Stimulated activated CD8-positive, alpha-beta memory T cell treated with anti-CD3 and anti-CD28 coated beads, Interleukin-12 subunit alpha, Interleukin-12 subunit beta, amount 100 ng/mL, for 4 hours (primary cell): ENCODE data around the gene VMP1.

Experiments used
- DNase-seq: peaks from one replicate; pipeline ENCODE4 v3.0.0-alpha.2; 2020; ENCODE audit warnings: low read depth

VMP1 gene

GRCh38 chr17:59711936-59712335, 4.5 kb downstream of the VMP1 start:
- DNase-seq, result no peak

DNA sequence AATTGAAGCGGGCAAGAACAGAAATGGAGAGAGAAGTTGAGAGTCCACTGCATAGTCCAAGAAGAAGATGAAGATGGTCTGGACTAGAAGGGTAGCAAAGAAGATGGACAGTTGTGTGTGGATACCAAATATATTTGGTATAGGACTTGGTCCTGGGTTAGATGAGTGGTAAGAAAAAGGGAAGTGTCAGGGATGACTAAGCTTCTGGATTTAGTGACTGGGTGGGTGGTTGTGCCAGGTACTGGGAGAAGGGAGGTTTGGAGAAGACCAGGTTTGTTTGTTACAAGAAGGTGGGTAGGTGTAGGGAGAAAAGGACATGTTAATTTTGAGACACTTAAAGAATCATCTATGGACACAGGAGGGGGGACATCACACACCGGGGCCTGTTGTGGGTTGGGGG, 5.4 kb downstream of the VMP1 start:
- no peak for DNase-seq

DNA sequence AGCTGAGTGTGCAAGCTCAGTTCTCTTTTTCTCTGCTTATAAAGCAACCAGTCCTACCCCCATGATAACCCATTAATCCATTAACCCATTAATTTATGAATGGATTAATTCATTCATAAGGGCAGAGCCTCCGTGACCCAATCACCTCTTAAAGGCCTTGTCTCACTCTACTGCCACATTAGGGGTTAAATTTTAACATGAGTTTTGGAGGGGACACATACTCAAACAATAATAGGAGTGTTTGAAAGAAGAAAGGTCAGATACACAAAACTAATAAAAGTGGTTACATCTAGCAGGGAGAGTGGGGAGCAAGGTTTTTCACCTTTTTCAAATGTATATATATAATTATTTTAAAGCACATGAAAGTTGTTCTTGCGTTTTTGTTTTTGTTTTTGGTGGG, 6.8 kb downstream of the VMP1 start:
- no peak for DNase-seq

- no peak for DNase-seq
These were observed 9.0 kb downstream of the VMP1 start for GRCh38 chr17:59716427-59716826.

DNA sequence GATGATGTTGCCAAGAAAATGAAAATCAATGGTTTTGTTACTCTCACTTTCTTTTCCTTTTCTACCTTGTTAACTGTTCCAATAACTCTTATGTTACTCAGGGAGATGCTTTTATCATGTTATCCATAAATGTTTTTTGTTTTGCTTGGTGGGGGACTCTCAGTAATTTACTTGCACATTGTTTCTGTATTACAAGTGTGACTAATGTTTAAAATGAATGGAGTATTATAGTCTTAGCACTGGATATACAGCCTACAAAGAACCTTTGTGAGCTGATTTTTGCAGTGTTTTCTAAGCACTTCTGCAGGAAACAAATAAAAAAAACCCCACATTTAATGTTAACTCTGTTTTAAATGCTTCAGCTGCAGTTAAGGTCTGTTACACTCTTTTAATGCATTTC, 12.1 kb downstream of the VMP1 start:
- no peak for DNase-seq

GRCh38 chr17:59722623-59723022, 15.2 kb downstream of the VMP1 start:
- no peak for DNase-seq

DNA sequence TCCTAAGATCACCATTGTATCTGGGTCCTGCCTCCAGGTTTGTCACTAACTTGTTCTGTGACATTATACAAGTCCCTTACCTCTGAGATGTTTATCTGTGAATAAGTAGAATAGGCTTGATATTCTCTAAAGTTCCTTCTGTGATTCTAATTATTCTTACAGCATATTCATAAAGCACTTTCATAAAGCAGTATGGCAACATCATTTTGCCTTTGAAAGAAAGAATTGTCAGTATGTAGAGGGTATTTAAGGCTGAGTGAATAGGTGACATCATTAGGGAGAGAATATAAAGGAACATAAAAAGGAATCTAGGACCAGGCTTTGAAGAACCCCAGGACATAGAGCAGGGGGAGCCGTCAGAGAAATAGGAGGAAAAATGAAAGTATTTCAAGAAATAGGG, 15.6 kb downstream of the VMP1 start:
- DNase-seq, result no peak

DNA sequence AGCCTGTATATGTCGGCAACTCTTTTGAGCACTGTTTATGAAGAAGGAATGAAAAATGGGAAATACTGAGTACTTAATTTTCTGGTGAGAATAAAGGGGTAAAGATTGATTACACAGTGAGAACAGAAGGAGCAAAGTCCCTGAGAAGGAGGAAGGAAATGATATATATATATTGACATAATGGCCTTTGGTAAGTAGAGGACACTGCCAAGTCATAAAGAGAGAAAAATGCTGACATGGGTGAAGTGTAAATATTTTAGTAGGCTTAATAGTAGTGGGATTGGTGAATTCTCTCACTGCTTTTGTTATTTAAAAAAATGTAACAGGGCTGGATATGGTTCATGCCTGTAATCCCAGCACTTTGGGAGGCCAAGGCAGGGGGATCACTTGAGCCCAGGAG, 16.2 kb downstream of the VMP1 start:
- no peak for DNase-seq

DNA sequence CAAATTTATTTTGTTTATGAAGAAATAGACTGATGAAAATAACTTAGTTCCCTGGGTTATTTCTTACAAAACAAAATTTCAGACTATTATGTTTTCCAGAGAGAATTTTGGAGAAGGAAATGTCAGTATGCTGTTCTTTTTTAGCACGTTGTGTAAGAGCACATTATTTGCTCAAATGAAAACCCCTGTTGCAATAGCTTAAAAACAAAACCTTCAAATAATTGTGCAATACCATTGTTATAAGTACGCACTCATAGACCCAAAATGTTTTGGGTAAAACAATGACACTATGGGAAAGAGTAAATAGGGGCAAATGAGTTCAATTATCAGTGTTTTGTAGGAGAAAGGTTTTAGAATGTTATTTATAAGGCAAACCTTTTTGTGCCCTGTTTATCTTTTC, 18.2 kb downstream of the VMP1 start:
- no peak for DNase-seq

DNA sequence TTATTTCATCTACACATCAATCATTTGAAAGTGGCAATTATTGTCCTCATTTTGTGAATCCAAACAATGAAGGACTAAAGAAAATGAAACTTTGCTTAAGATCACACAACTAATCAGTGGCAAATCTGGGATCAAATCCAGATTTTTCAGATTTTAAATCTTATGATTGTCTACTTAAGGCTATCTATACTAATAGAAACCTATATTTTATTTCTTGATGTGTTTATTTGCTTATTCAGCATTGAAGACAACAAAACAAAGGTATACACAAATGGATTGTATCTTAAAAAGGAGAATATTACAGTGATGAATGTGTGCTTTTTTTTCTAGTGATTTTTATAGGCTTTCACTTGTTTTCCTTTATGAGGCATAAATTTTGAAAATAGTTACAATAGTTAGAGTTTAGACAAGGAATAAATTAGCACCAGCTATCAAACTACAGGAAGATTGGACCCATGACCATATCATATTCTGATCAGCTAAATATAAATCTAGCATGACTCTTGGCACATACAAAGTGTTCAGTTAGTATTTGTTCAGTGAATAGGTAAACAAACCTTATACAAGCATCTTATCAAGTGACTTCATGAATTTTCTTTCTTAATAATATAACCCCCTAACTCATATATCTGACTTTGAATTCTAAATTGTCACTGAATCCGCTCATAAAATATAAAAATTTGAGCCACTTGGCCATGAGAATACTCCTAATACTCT, 20.5 kb downstream of the VMP1 start:
- no peak for DNase-seq

GRCh38 chr17:59730268-59730834, 22.9 kb downstream of the VMP1 start:
- DNase-seq, result no peak

DNA sequence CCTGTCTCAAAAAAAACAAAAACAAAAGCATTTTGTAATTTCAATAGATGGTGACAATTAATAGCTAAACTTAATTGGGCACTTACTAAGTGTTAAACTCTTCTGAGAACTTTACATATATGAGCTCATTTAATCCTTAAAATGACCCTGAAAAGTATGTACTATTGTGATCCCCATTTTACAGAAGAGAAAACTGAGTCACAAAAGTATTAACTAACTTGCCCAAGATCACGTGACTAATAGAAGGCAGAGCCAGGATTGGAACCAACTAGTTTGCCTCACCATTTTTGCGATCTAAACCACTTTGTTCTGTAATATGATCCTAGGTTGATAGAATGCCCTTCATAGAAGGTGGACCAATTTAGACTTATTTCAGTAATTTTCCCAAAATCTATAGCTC, 26.2 kb downstream of the VMP1 start:
- DNase-seq, result no peak

GRCh38 chr17:59734226-59734625, 26.8 kb downstream of the VMP1 start:
- no peak for DNase-seq

DNA sequence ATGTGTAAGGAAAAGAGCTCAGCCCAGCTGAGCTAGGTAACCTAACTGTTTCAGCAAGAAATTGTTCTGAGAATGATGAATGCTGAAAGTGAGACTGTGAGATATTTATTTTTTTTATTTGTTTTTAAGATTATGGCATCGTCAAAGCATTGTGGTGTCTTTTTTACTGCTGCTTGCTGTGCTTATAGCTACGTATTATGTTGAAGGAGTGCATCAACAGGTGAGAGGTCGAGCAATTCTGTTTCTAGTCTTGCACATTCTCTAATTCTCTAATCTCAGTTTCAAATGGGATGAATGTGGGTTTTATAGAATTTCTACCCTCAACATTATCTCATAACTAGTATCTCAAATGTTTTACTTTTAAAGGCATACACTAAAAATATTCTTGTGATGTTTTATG, 29.9 kb downstream of the VMP1 start:
- DNase-seq, result no peak

GRCh38 chr17:59743842-59744241, 36.4 kb downstream of the VMP1 start:
- no peak for DNase-seq

DNA sequence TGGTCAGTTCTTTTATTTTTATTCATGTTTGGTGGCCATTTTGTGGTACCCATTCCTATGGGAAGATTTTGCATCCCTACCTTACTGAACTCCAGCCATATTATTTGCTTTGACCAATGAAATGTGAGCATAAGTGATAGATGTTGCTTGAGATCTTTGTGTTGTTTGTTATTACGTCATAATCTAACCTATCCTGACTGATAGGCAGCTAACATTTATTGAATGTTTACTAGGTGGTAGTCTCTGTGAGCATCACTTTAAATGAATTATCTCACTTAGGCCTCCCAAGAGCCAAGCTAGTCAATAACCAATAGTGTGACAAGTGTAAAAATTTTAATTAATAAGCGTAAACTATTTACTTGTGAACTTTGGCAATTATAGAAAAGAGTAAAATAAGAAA, 37.6 kb downstream of the VMP1 start:
- no peak for DNase-seq

DNA sequence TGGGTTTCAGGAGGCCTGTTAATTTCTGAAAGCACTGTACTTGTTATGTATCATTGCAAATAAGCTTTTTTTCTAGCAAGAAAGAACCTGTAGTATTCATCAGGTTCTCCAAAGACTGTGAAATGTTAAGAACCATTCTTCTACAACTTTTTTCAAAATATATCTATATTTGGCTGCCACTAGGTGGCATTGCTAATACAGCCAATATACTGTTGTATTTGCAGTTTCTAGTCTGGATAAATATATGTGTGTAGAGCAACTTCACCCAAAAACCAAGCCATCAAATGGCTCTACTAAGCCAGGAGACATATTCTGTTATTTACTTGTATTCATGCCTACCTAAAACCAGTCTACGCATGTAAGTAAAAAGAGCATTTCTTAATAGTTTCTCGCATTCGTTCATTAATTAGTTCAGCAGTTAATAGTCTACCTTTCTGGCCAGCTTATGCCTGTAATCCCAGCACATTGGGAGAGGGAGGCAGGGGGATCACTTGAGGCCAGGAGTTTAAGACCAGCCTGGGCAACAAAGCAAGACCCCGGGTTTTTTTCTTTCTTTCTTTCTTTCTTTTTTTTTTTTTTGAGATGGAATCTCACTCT, 39.5 kb downstream of the VMP1 start:
- no peak for DNase-seq

GRCh38 chr17:59748591-59748990, 41.1 kb downstream of the VMP1 start:
- no peak for DNase-seq

DNA sequence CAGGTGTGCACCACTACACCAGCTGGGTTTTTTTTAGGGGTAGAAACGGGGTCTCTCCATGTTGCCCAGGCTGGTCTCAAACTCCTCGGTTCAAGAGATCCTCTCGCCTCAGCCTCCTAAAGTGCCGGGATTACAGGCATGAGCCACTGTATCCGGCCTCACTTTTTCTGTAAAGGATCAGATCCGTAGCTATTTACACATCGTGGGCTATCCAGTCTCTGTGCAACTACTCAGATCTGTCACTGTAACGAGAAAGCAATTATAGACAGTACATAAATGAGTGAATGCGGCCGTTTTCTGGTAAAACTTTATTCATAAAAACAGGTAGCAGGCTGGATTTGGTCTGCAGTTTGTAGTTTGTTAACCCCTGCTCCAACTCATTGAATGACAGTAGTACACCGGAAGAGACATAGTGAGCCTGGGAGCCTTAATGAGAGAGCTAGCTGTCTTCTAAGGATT, 44.5 kb downstream of the VMP1 start:
- DNase-seq, result no peak

DNA sequence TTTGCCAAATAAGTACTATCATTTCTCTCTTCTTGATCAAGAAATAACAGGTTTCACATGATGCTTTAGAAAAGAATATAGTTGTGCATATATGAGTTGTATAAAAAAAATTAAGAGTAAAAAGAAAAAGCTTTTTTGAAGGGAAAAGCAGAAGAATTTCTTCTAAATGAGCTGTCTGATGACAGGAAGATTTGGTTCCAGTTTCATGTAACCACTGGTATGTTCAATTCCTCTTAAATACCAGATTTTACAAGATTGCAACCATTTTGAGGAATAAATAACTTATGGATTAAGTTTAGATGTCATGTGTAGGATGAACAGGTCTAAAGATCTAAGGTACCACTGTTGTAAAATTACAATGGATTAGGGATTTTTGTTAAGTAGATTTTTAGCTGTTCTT, 45.0 kb downstream of the VMP1 start:
- DNase-seq, result no peak

DNA sequence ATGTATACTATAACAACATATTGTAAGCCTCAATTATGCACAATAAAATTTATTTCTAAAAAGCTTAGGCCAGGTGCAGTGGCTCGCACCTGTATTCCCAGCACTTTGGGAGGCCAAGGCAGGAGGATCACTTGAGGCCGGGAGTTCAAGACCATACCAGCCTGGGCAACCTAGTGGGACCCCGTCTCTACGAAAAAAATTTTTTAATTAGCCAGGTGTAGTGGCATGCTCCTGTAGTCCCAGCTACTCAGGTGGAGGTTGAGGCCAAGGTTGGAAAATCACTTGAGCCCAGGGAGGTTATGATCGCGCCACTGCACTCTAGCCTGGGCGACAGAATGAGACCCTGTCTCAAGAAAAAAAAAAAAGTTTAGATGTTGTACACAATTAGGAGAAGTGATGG, 45.5 kb downstream of the VMP1 start:
- no peak for DNase-seq

DNA sequence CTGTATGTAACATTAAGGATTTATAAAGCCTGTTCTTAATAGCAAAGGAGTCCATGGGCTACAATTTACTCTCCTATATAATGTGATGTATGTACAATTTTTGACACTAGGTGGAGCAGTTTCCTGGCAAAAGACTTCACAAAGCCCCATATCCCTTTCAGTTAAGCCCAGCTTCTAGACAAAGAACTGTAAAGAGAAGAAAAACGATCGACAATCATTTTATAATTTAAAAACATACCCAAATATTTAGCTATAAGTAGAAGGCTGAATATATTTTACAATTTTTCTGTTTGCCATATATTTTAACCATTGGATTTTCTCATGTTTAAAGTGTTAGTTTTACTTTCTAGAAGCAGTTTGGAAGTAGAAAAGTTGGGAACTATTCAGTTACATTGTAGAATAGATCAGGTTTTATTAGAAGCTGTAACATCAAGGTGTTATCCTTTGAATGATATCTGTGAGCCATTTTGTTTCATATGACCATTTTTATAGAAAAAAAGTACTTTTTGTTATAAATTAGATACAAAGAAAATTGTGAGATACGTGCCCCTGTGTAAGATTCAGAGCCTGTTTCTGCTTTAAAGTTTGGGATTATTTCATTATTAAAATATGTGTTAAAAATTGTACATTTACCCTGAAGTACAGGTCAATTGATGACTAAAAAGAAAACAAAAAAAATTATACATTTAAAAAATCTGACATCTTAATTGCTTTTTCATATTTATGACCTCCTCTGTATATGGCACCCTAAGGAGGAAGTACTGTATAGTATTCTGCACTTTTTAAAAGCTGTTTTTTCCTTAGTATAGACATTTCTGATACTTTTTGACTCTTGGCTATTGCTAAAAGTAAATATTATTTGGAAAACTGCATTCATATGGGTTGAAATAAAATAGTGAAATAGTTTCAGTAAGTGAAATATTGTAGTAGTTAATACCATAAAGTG, 46.3 kb downstream of the VMP1 start:
- no peak for DNase-seq

GRCh38 chr17:59754552-59754951, 47.1 kb downstream of the VMP1 start:
- no peak for DNase-seq
